Suppressor macrophage treated with lipopolysaccharide for 1 hour (primary cell): Measurements from ENCODE around the gene EGLN2.
"Not testable (repeated sequence)": the region's sequence is repeated elsewhere in the genome, so short reads cannot be mapped to it uniquely, and the experiment has no call there.

Source experiments
- DNase-seq, 3 donors: peaks; one replicate each; pipeline ENCODE4 v3.0.0-alpha.2; 2020 to 2022

Gene EGLN2

DNA sequence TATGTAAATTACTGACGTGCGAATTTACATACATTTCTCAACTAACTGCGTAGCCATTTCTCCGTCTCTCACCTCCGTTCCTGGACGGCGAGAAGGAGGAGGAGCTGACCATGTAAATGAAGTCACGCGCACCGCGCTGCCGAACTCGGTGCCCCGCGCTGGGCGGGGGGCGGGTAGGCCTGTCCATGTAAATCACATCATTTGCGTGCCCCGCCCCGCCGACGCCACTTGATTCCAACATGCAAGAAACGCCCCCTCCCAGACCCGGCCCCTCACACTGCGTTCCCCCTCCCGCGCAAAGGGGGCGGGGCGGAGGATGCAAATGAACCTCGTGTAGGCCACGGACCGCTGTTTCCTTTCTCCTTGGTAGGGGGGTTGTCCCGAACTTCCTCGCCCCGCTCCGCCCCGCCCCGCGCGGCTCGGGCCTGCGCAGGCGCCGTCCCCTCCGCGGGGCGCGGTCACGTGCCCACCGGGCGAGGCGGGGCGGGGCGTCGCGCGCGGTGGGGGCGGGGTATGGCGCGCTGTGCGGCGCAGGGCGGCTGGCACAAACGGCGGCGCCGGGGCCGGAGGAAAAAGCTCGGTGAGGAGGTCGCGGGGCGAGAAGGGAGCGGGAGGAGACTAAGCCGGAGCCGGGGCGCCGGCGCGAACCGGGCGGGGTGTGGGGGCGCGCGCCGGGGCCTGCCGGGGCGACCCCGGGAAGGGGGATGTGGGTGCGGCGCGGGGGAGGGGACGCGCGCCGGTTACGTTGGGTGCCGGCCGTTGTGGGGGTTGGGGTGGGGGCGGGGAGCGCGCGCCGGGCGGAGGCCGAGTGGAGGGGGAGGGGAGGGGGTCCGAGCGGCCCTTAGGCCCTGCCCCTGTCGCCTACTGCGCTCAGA, at the start of gene EGLN2:
Gene EGLN2, plus strand, starts transcription at position 509 of the 875 bp plus-strand sequence. CDS start 1,382 bp downstream, outside the sequence.
- DNase-seq: peak; percentile 100

DNA sequence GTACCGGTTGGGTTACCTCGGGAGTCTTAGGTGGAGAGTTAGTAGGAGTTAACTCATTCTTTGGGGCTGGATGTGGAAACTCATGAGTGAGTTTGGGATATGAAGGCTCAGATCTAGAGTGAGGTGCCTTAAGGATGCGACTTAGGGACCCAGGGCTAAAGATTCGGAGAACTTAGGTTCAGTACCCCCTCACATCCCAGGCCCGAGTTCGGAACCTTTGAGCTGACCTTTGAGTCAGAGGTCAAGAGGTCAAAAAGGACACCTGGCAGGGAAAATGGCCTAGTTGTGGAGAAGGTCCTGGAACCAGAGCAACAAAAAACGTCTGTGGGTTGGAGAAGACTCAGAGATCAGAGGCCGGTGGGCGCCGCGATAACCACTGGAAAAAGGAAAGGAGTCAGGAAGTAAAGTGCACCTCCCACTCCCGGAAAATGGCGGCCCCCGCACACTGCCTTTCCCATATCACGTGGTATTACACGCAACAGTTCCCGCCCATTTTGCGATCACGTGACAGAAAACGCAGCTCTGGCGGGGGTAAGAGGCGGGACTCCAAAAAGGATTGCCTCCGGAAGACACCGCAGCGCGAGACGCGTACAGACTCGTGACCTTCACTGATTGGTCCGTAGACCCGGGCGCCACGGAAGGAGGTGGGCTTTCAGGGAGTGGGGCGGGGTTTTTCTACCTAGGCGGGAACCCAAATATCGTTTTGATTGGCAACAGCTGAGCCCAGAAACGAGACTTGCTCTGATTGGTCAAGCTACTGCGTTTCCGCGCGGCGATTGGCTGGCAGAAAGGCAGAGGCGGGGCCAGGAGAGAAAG, 48.7 kb upstream of the EGLN2 start, which contains the start of gene ACTMAP:
Gene ACTMAP, minus strand, starts transcription at position 420 of the 816 bp plus-strand sequence. CDS start 674 bp downstream, outside the sequence.
- peak; percentile 99 to 100 (median 100) for DNase-seq

DNA sequence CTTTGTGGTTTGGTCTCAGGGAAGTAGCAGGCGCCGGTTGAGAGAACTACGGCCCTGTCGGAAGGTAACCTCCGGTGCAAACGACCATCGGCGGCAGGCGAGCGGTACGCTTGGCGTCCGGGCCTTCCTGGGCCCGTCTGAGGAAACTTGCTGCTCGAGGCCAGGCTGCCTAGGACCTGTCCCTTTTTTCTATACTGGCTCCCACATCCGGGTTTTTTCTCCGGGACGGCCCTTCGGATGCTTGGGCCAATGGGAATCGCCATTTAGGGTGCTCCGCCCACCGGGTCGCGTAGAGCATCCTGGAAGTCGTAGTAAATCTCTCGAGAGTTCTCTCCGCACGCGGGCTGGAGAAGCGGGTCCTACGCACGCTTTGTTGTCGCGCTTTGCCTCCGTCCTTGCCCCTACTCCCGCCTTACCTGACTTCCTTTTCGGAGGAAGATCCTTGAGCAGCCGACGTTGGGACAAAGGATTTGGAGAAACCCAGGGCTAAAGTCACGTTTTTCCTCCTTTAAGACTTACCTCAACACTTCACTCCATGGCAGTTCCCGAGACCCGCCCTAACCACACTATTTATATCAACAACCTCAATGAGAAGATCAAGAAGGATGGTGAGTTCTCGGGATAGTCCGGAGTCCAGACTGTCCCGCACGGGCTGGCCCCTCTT, 48.0 kb upstream of the EGLN2 start, which contains the start of gene SNRPA:
Gene SNRPA, plus strand, starts transcription at position 330 of the 664 bp plus-strand sequence. Its CDS starts 206 bp downstream, at position 536.
- DNase-seq: peak; percentile 99

DNA sequence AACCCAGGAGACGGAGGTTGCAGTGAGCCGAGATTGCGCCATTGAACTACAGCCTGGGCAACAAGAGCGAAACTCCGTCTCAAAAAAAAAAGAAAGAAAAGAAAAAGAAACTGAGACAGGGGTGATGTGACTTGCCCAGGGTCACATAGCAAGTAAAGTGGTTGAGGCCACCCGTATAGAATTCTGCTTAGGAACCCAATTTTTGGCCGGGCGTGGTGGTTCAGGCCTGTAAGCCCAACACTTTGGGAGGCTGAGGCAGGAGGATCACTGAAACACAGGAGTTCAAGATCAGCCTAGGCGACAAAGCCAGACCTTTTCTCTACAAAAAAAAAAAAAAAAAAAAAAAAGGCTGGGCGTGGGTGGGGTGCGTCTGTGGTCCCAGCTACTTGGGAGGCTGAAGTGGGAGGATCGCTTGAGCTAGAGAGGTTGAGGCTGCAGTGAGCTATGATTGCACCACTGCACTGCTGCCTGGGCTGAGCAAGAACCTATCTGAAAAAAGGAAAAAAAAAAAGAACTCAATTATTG, 46.7 kb upstream of the EGLN2 start:
- DNase-seq: peak in 2 of 3 donors; percentile 25 to 30

DNA sequence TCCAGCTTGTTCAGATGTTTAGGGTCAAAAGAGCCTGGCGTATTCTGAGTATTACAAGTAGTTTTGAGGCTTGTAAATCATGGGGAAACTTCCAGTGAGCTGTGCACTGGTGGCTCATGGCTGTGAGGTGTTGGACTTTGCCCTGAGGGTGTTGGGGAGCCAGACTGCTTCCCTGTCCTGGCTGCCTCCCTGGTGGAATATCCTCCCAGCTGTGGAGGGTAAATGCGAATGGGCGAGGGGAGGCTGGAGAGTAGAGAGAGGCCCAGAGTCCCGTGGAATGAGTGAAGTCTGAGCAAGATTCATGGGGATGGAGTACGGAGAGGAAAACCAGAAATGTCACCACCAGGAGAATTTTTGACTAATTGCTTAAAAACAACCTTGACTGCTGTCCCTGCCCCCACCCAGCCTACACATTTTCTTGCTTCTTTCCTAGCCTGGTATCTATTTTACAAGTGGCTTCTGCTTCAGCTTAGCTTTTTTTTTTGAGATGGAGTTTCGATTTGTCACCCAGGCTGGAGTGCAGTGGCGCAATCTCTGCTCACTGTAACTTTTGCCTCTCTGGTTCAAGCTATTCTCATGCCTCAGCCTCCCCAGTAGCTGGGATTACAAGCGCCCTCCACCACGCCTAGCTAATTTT, 44.3 kb upstream of the EGLN2 start:
- DNase-seq: peak; percentile 82 to 85 (median 83)

DNA sequence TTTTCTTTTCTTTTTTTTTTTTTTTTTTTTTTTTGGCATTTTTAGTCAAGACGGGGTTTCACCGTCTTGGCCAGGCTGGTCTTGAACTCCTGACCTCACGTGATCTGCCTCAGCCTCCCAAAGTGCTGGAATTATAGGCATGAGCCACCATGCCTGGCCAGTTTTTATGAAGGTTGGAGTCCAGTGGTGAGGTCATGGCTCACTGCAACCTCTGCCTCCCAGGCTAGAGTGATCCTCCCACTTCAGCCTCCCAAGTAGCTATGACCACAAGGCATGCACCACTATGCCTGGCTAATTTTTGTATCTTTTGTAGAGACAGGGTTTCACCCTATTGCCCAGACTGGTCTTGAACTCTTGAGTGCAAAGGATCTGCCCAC, 43.8 kb upstream of the EGLN2 start:
- DNase-seq: peak in 2 of 3 donors; percentile 20 to 27

DNA sequence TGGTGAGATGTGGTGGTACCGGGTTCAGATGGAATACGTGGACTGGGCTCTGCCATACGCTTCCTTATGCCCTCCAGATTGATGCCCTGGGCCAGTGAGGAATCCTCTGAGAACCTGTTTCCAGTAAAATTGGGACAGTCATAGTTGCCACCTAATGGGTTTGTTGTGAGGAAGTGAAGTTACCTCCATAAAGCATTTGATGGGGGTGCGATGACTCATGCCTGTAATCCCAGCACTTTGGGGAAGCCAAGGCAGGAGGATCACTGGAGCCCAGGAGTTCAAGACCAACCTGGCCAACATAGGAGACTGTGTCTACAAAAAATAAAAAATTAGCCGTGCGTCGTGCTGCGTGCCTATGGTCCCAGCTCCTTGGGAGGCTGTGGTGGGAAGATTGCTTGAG, 43.2 kb upstream of the EGLN2 start:
- no peak for DNase-seq

DNA sequence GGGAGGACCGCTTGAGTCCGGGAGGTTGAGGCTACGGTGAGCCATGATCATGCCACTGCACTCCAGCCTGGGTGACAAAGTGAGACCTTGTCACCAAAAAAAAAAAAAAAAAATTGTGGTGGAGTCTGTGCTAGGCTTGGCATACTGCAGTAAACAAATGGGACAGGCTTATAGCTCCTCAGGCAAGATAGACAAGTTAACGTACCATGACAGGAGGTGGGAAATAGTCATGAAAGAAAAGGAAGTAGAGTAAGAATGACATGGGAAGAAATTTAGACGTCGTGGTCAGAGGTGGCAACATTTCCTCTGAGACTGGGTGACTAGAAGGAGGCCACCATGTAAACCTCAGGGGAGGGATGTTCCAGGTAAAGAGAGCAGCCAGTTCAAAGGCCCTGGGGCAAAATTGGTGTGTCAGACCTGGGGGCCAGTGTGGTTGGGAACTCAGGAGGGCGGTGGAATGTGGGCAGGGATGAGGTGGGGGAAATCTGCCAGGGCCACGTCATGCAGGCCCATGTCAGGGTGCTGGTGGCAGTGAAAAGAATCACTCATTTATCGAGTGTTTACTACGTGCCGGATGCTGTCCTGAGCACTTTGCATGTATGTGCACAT, 42.4 kb upstream of the EGLN2 start:
- DNase-seq: no peak

DNA sequence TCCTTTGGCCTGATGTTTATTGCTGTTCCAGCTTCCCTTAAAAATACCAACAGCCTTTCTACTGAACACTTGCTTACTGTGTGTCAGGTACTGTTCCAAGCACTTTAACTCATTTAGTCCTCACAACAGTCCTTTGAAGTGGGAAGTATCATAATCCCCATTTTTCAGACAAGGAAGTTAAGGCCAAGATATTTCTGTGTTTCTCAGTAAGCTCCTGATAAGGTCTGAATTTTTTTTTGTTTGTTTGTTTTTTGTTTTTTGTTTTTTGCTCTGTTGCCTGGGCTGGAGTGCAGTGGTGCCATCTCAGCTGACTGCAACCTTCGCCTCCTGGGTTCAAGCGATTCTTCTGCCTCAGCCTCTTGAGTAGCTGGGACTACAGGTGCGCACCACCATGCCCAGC, 40.5 kb upstream of the EGLN2 start:
- DNase-seq: no peak

DNA sequence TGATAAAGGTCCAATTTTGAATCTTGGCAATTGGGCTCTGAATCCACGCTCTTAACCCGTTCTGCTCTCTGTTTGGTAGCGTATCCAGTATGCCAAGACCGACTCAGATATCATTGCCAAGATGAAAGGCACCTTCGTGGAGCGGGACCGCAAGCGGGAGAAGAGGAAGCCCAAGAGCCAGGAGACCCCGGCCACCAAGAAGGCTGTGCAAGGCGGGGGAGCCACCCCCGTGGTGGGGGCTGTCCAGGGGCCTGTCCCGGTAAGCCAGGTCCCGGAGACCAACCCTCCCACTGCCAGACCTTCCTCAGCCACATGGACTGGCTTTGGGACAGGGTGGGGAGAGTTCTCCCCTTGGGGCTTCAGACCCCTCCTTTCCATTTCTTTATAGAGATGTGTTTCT, 39.6 kb upstream of the EGLN2 start:
- DNase-seq: no peak

DNA sequence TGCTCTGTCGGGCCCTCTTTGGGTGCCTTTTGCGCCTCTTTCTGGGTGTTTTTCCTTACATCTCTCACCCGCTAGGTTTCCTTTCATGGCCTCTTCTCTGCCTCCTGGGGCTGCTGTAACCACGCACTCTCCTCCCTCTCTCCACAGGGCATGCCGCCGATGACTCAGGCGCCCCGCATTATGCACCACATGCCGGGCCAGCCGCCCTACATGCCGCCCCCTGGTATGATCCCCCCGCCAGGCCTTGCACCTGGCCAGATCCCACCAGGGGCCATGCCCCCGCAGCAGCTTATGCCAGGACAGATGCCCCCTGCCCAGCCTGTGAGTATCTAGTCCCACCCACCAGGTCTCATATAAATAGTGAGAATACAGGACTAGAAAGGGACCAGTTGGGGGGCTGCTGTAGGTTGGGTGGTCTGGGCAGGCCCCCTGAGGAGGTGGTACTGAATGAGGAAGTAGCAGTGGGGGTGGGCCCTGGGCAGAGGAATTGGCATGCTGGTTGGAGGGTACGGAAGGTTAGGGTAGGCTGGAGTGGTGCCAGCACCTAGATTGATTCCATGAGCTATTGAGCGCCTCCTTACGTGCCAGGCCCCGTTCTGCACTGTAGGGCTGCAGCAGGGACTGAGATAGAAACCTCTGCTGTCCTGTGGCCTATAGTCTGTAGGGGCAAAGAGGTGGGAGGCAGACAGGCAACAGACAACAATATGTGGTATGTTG, 36.1 kb upstream of the EGLN2 start:
- no peak for DNase-seq

DNA sequence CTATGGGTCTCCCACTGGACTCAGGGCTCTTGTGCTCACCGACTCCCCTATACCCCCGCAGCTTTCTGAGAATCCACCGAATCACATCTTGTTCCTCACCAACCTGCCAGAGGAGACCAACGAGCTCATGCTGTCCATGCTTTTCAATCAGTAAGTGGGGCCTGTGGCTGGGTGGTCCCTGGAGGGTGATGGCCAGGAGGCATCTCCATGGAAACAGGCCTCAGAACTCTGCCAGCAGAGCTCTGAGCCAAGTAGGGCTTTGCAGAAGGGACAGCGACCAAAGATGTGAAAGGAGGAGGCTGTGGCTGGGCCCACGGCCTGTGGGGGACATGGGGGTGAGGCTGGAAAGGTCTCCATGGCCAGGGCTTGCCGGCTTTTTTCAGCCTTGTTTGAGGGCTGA, 35.5 kb upstream of the EGLN2 start:
- no peak for DNase-seq

DNA sequence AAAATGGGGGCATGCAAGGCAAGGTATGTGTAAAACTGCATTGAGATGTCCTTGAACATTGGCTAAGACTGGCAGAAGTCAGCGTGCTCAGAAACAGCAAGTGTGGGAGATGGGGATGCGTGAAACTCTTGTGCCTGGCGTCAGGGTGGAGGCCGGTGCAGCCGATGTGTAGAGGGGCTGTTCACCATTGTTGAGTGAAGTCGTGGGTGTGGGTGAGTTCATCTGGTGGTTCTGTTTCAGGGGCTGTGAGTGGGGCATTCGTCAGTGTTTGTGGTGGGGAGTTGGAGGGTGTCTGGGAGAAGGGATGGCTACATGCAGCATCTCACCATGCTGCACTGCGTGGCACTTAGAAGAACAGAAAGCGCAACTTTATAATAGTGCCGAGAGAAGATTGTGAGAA, 35.0 kb upstream of the EGLN2 start:
- DNase-seq: no peak

DNA sequence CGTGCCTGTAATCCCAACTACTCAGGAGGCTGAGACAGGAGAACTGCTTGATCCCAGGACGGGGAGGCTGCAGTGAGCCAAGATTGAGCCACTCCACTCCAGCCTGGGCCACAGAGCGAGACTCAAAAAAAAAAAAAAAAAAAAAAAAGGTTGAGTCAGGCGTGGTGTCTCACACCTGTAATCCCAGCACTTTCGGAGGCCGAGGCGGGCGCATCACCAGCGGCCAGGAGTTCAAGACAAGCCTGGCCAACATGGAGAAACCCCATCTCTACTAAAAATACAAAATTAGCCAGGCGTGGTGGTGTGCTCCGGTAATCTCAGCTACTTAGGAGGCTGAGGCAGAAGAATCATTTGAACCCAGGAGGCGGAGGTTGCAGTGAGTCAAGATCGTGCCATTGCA, 32.6 kb upstream of the EGLN2 start:
- not testable (repeated sequence) for DNase-seq

DNA sequence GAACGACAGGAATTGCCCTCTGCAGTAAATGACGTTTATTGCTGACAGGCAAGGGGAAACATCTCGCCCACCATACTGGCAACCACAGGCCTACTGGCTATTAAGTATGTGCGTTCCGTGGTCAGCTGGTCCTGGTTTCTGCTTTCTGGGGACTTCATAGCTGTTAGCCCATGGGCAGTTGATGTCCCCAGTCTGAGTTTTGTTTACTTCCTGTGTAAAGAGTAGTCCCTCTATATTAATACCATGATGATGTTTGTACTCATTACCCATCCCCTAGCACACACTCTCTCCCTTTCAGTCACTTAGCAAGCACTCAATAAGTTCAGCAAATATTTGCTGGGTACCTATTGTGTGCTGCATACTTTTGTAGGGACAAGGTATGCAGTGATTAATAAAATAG, 30.1 kb upstream of the EGLN2 start:
- peak in 1 of 3 donors; percentile 52 for DNase-seq

DNA sequence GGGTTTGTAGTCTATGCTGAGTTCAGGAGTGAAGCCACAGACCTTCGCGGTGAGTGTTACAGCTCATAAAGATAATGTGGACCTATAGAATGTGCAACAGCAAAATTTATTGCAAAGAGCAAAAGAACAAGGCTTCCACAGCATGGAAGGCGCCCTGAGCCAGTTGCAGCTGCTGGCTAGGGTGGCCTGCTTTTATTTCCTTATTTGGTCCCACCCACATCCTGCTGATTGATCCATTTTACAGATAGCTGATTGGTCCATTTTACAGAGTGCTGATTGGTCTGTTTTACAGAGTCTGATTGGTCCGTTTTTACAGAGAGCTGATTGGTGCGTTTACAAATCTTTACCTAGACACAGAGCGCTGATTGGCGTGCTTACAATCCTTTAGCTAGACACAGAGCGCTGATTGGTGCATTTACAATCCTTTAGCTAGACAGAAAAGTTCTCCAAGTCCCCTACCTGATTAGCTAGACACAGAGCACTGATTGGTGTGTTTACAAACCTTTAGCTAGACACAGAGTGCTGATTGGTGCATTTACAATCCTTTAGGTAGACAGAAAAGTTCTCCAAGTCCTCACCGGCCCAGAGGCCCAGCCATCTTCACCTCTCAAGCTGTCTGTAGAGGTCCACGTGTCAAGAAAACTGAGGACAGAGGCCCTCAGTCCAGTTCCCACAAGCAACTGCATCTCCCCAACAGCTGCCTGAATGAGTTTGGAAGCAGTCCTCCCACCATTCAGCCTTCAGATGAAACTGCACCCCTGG, 27.7 kb upstream of the EGLN2 start:
- DNase-seq: peak in 1 of 3 donors; percentile 23

DNA sequence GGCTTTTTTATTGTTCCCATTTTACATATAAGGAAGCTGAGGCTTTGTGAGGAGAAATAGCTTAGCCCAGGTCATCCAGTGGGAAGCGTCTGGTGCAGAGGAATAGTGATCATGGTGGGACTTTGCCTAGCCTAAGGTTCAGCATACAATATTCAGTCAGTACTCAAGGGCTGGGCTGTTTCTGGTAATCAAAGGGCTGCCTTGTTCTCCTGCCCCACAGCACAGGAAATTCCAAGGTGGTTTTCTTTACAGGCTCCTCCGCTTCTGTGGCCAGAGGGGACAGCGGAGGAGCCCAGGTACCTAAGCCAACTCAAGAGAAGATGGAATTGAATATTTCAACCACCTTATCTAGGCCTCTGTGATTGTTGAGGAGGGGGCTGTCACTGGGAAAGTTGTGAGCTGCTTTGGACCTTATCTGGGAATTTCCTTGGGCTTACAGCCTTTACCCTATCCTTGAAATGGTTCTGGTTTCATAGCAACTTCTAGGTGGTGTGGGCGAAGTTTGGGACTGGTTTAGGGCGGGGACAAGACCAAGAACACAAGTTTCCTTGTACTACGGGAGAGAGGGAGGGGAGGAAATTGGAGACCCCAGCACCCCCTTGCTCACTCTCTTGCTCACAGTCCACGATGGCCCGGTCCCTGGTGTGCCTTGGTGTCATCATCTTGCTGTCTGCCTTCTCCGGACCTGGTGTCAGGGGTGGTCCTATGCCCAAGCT, 23.9 kb upstream of the EGLN2 start, which contains the start of gene MIA:
Gene MIA, plus strand, starts transcription at position 606 of the 716 bp plus-strand sequence. Its CDS starts 22 bp downstream, at position 628.
- no peak for DNase-seq

DNA sequence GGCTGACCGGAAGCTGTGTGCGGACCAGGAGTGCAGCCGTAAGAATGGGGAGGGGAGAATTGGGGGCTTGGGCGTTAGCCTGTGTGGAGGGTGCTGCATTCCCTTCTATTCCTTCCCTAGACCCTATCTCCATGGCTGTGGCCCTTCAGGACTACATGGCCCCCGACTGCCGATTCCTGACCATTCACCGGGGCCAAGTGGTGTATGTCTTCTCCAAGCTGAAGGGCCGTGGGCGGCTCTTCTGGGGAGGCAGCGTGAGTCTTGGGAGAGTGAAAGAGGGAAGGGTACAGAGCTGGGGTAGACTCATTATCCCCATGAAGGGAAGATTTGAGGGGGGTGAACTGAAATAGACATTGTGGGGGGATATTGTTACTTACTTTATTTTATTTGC, 23.4 kb upstream of the EGLN2 start:
- DNase-seq: no peak

DNA sequence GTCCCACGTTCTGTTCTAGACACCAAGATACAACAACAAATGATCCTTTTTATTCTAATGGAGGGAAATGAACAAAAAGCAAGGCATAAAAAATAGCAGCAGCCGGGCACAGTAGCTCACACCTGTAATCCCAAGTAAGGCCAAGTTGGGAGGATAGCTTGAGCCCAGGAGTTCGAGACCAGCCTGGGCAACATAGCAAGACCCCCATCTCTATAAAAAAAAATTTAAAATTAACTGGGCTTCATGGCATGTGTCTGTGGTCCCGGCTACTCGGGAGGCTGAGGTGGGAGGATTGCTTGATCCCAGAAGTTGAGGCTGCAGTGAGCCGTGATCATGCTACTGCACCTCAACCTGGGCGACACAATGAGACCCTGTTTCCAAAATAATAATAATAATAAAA, 22.6 kb upstream of the EGLN2 start:
- no peak for DNase-seq
